H1 (cell line): ENCODE measurements around the gene SLC7A7. TPM values are rescaled to one million over a fixed set of nuclear protein-coding genes. Genes with fewer than 3 reads are reported as not detected.

Experiments
- CTCF ChIA-PET: fragments of 300-600 bp; sonication (Branson Sonifier 250); formaldehyde crosslinking; loops from one replicate; lab custom pipeline; 2021; ENCODE audit not compliant: partially characterized antibody; lab: Charles Lee
- POLR2A ChIA-PET: fragments of 300-600 bp; sonication (Branson Sonifier 250); formaldehyde crosslinking; loops from one replicate; lab custom pipeline; 2021; ENCODE audit warnings: inconsistent platforms; ENCODE audit not compliant: partially characterized antibody; lab: Charles Lee
- DNase-seq, 2 experiments: peaks; one replicate each; pipeline versions ENCODE4 v3.0.0 to v3.0.0-alpha.2; 2010 to 2022; ENCODE audit warnings: low spot score in 2 of 2, low read depth in 1 of 2, mixed read lengths in 1 of 2
- FAIRE-seq: peaks from 2 replicates; lab custom pipeline; 2011; peaks lifted over from hg19 to GRCh38; lab: Jason Lieb, UNC
- H2AFZ ChIP-seq: 2 replicates; pipeline ENCODE4 v1.8.1; 2012; ENCODE audit warnings: low read length, inconsistent platforms
- H2AK5ac ChIP-seq: 2 replicates; pipeline ENCODE4 v1.6.1; 2013; ENCODE audit warnings: low read depth, low read length
- H2BK120ac ChIP-seq: replicated peaks from 2 replicates; pipeline ENCODE3; 2013; ENCODE audit warnings: low read depth, low read length, inconsistent platforms
- H2BK12ac ChIP-seq: 2 replicates; pipeline ENCODE4 v1.6.1; 2013; ENCODE audit warnings: low read depth, low read length
- H2BK15ac ChIP-seq: 2 replicates; pipeline ENCODE4 v1.6.1; 2013; ENCODE audit warnings: low read length
- H2BK20ac ChIP-seq: 2 replicates; pipeline ENCODE4 v1.6.1; 2013; ENCODE audit warnings: low read length
- H2BK5ac ChIP-seq: 2 replicates; pipeline ENCODE4 v1.6.1; 2013; ENCODE audit warnings: low read depth, low read length
- H3K14ac ChIP-seq: 2 replicates; pipeline ENCODE4 v1.6.1; 2013; ENCODE audit warnings: inconsistent platforms; ENCODE audit not compliant: insufficient read length
- H3K18ac ChIP-seq: 2 replicates; pipeline ENCODE4 v1.6.1; 2013; ENCODE audit warnings: low read length; ENCODE audit errors: extremely low read depth
- H3K23ac ChIP-seq: 2 replicates; pipeline ENCODE4 v1.6.1; 2013; ENCODE audit warnings: inconsistent platforms; ENCODE audit not compliant: insufficient read length
- H3K23me2 ChIP-seq: 2 replicates; pipeline ENCODE4 v1.6.1; 2013; ENCODE audit warnings: low read depth, low read length
- H3K27ac ChIP-seq: 2 replicates; pipeline ENCODE4 v1.6.1; 2011; ENCODE audit warnings: low read depth, low read length, inconsistent platforms
- H3K27me3 ChIP-seq, 4 experiments: replicated peaks in 1 of 4; 1 replicate in 1 of 4; 2 replicates in 3 of 4; pipeline versions ENCODE4 v1.6.1 to v1.8.1; 2011 to 2013; ENCODE audit warnings: low read length in 3 of 4, mild to moderate bottlenecking in 3 of 4, inconsistent platforms in 2 of 4, mixed read lengths in 2 of 4, moderate library complexity in 1 of 4; ENCODE audit not compliant: control insufficient read depth in 3 of 4, insufficient read depth in 3 of 4; ENCODE audit errors: extremely low read depth in 1 of 4
- H3K36me3 ChIP-seq, 4 experiments: 2 replicates each; pipeline versions ENCODE4 v1.6.1 to v1.8.1; 2011 to 2013; ENCODE audit warnings: mild to moderate bottlenecking in 4 of 4, low read length in 3 of 4, moderate library complexity in 2 of 4, control low read depth in 1 of 4, inconsistent platforms in 1 of 4; ENCODE audit not compliant: insufficient read depth in 4 of 4, control insufficient read depth in 2 of 4
- H3K4ac ChIP-seq: replicated peaks from 2 replicates; pipeline ENCODE3; 2013; ENCODE audit warnings: low read length, low read depth, mixed read lengths, inconsistent platforms; ENCODE audit not compliant: insufficient read length
- H3K4me1 ChIP-seq, 4 experiments: replicated peaks in 1 of 4; 1 replicate in 1 of 4; 2 replicates in 3 of 4; pipeline versions ENCODE4 v1.6.1 to v1.8.1; 2011 to 2013; ENCODE audit warnings: low read length in 3 of 4, inconsistent platforms in 2 of 4, mixed read lengths in 1 of 4; ENCODE audit not compliant: insufficient read depth in 4 of 4, control insufficient read depth in 3 of 4
- H3K4me2 ChIP-seq, 2 experiments: 2 replicates each; pipeline versions ENCODE4 v1.6.1 to v1.8.1; 2011 to 2013; ENCODE audit warnings: low read depth in 2 of 2, low read length in 2 of 2, control low read depth in 1 of 2, inconsistent platforms in 1 of 2, mild to moderate bottlenecking in 1 of 2; ENCODE audit not compliant: insufficient read depth in 1 of 2
- H3K4me3 ChIP-seq, 4 experiments: fragments of 200-600, 300-600 bp in 1 of 4; sonication (generic), shearing (Covaris generic), sonication (Bioruptor Twin) in 1 of 4; 2 replicates each; pipeline versions ENCODE4 v1.5.1 to v1.8.1; 2011 to 2016; ENCODE audit warnings: low read length in 4 of 4, low read depth in 3 of 4, control low read depth in 2 of 4, inconsistent platforms in 2 of 4, mild to moderate bottlenecking in 2 of 4, mixed read lengths in 1 of 4, moderate library complexity in 1 of 4; ENCODE audit not compliant: insufficient read depth in 2 of 4; ENCODE audit errors: extremely low read depth in 1 of 4
- H3K56ac ChIP-seq: replicated peaks from 2 replicates; pipeline ENCODE3; 2013; ENCODE audit warnings: low read depth, mild to moderate bottlenecking, mixed read lengths, low read length, inconsistent platforms; ENCODE audit not compliant: insufficient read length
- H3K79me1 ChIP-seq: 2 replicates; pipeline ENCODE4 v1.6.1; 2013; ENCODE audit warnings: low read depth, low read length, control low read depth
- H3K79me2 ChIP-seq, 2 experiments: 2 replicates each; pipeline versions ENCODE4 v1.6.1 to v1.8.1; 2012 to 2013; ENCODE audit warnings: low read length in 2 of 2, mild to moderate bottlenecking in 2 of 2, inconsistent platforms in 1 of 2; ENCODE audit not compliant: insufficient read depth in 2 of 2, control insufficient read depth in 1 of 2
- H3K9ac ChIP-seq, 4 experiments: replicated peaks in 1 of 4; 1 replicate in 1 of 4; 2 replicates in 3 of 4; pipeline versions ENCODE4 v1.6.1 to v1.8.1; 2011 to 2013; ENCODE audit warnings: low read depth in 3 of 4, low read length in 3 of 4, control low read depth in 2 of 4, mild to moderate bottlenecking in 2 of 4, moderate library complexity in 2 of 4, inconsistent platforms in 1 of 4; ENCODE audit errors: extremely low read depth in 1 of 4
- H3K9me3 ChIP-seq, 2 experiments: 2 replicates each; pipeline versions ENCODE4 v1.6.1 to v1.8.1; 2012 to 2013; ENCODE audit warnings: mild to moderate bottlenecking in 2 of 2, moderate library complexity in 2 of 2, control low read depth in 1 of 2, inconsistent platforms in 1 of 2, low read depth in 1 of 2, low read length in 1 of 2, mixed read lengths in 1 of 2; ENCODE audit not compliant: insufficient read depth in 2 of 2
- H4K20me1 ChIP-seq, 2 experiments: replicated peaks in 1 of 2; 2 replicates each; pipeline versions ENCODE3 to v1.8.1; 2011 to 2013; ENCODE audit warnings: inconsistent platforms in 2 of 2, low read length in 2 of 2, mild to moderate bottlenecking in 1 of 2; ENCODE audit not compliant: insufficient read depth in 2 of 2, control insufficient read depth in 1 of 2
- H4K5ac ChIP-seq: 2 replicates; pipeline ENCODE4 v1.6.1; 2013; ENCODE audit warnings: low read length, low read depth, mixed read lengths, inconsistent platforms; ENCODE audit not compliant: insufficient read length
- H4K8ac ChIP-seq: 2 replicates; pipeline ENCODE4 v1.8.0; 2013; ENCODE audit warnings: mild to moderate bottlenecking, moderate library complexity, low read length, inconsistent platforms; ENCODE audit not compliant: insufficient read depth; ENCODE audit errors: extremely low read depth
- H4K91ac ChIP-seq: replicated peaks from 2 replicates; pipeline ENCODE3; 2013; ENCODE audit warnings: low read length, mixed read lengths, inconsistent platforms; ENCODE audit not compliant: insufficient read length
- ASH2L ChIP-seq: fragments of 200-600, 300-600 bp; sonication (generic); IDR thresholded peaks from one replicate; pipeline ENCODE4 v1.7.1; 2017; ENCODE audit warnings: low read length
- CBX5 ChIP-seq: fragments of 300-800, 300-1000 bp; sonication (generic); IDR thresholded peaks from 2 replicates; pipeline ENCODE4 v1.7.1; 2016; ENCODE audit warnings: antibody characterized with exemption, low read length, low read depth
- CEBPB ChIP-seq: IDR thresholded peaks from 2 replicates; pipeline ENCODE4 v1.6.1; 2012; ENCODE audit warnings: low read depth, low read length
- CHD2 ChIP-seq: IDR thresholded peaks from 2 replicates; pipeline ENCODE4 v1.6.1; 2012; ENCODE audit warnings: low read length, improper control_type of control experiment
- CREB1 ChIP-seq: IDR thresholded peaks from 2 replicates; pipeline ENCODE4 v1.6.1; 2012; ENCODE audit warnings: inconsistent platforms
- HDAC2 ChIP-seq, 2 experiments: fragments of 300-600 bp in 1 of 2; sonication (generic) in 1 of 2; IDR thresholded peaks; 2 replicates each; pipeline ENCODE4 v1.6.1; 2011 to 2012; ENCODE audit warnings: low read depth in 2 of 2, low read length in 2 of 2, mild to moderate bottlenecking in 2 of 2, moderate library complexity in 2 of 2, borderline replicate concordance in 1 of 2, inconsistent platforms in 1 of 2
- RFX5 ChIP-seq: IDR thresholded peaks from 2 replicates; pipeline ENCODE4 v1.6.1; 2011; ENCODE audit warnings: low read depth, low read length, improper control_type of control experiment, borderline replicate concordance
- SAP30 ChIP-seq: fragments of 300-600 bp; sonication (generic); IDR thresholded peaks from 2 replicates; pipeline ENCODE4 v1.7.1; 2012; ENCODE audit warnings: low read length, moderate library complexity, mild to moderate bottlenecking, inconsistent platforms; ENCODE audit not compliant: insufficient read depth, insufficient replicate concordance
- TBP ChIP-seq: IDR thresholded peaks from 2 replicates; pipeline ENCODE4 v1.6.1; 2011; ENCODE audit warnings: low read depth, low read length, improper control_type of control experiment
- WGBS, 2 experiments: shearing (Covaris generic) in 1 of 2; methylation state at CpG; one replicate each; pipeline versions ENCODE4 v1.1.6 to v1.1.7; 2013 to 2015; ENCODE audit warnings: low lambda C conversion rate in 2 of 2, mixed read lengths in 2 of 2, inconsistent platforms in 1 of 2, low coverage in 1 of 2, missing lambda C conversion rate in 1 of 2; ENCODE audit not compliant: insufficient replicate concordance in 2 of 2, insufficient coverage in 1 of 2, insufficient read length in 1 of 2; ENCODE audit errors: extremely low coverage in 1 of 2, missing lambda C conversion rate in 1 of 2; 5-methylcytosine and 5-hydroxymethylcytosine counted together
- polyA plus RNA-seq, 7 experiments: library from polyadenylated mRNA; depleted of rRNA in 3 of 7; stranded (reverse) in 5 of 7; unstranded in 2 of 7; fragments of >200 nt in 5 of 7; fragments of 200-250 nt in 2 of 7; gene quantifications; 1 replicate in 5 of 7; 2 replicates in 1 of 7; 4 replicates in 1 of 7; pipeline versions ENCODE4 v1.2.1 to v1.2.3, GENCODE V29; 2011 to 2013; ENCODE audit warnings: missing spikeins in 2 of 7, mixed read lengths in 2 of 7
- total RNA-seq: library from RNA; stranded (reverse); fragmentation: NEBNext Ultra II Directional; extraction: Animal tissue kit (Norgen Biotek cat#: 25700); gene quantifications from 2 replicates; pipeline ENCODE4 v1.2.1, GENCODE V29; 2021
- TF ChIP-seq, protein P1 (sequence below): IDR thresholded peaks from 2 replicates; pipeline ENCODE4 v1.6.1; 2012; ENCODE audit warnings: inconsistent platforms

SLC7A7 gene
- total and polyA plus RNA-seq, 2 of the 8 experiments (the other 6 are each of a cell fraction or from before 2014, with no cell fraction given): 5.8 to 14.9 TPM

DNA sequence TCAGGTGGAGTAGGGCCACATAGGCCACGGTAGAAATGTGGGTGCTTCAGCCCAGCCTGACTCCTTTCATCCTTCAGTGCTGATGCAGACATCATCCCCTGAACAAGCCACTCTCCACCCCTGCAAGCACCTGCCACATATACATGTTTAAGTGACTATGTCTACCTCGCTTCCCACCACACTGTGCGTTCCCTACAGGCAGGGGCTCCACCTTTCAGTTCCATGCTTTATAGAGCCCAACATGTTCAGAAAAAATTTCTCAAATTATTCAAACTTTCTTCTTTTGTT is 11.6 kb downstream of the SLC7A7 start:
- Histone ChIP-seq H3K4me3 (no peak overlapping the region), H3K36me3 (no peaks in the 10 kb centered on the region), H3K4me1 (0 out of 7 replicates have a peak, but pooled peaks cover 0 to 2% (median 0%) of the 10 kb centered on the region in 4 experiments), H2BK12ac (no peak overlapping the region), H4K5ac (no peak overlapping the region), H2BK5ac (no peak overlapping the region), H3K23me2 (no peaks in the 10 kb centered on the region), H2BK20ac (no peak overlapping the region), H3K23ac (no peak overlapping the region), H3K4ac (no peak overlapping the region), H3K56ac (no peak overlapping the region), H3K79me1 (no peaks in the 10 kb centered on the region), H2AFZ (no peak overlapping the region), H4K8ac (no peak overlapping the region), H3K18ac (no peak overlapping the region), H3K4me2 (no peak overlapping the region), H3K9ac (no peak overlapping the region), H4K91ac (no peak overlapping the region), H3K27ac (no peak overlapping the region), H2BK120ac (no peak overlapping the region), H3K27me3 (no peaks in the 10 kb centered on the region), H3K14ac (no peak overlapping the region), H2BK15ac (no peak overlapping the region), H4K20me1 (no peaks in the 10 kb centered on the region), H3K79me2 (no peaks in the 10 kb centered on the region), H2AK5ac (no peak overlapping the region), H3K9me3 (no peaks in the 10 kb centered on the region)
- DNase-seq: no peak
- POLR2A ChIA-PET: interaction anchor here (0.6 to 1.5 kb wide), 3 partner anchors 18 to 86 kb away, joined by 3 to 5 read pairs (median 4); no protein-coding TSS in a partner anchor
- FAIRE-seq: no peak
- CTCF ChIA-PET: interaction anchor here (0.7 to 53.1 kb wide), 4 partner anchors 10 to 272 kb away, joined by 3 to 1562 read pairs (median 21); partner anchors contain the start of genes LRP10, MMP14 and REM2
- TF ChIP-seq CHD2 (no peak), RFX5 (no peak), TBP (no peak), CEBPB (no peak), ASH2L (no peak), HDAC2 (IDR thresholded peaks at IDR 0.05; ENCODE audit: borderline replicate concordance in 1 of 2, low read depth in 2 of 2, low read length in 2 of 2) (no peak), SAP30 (no peak), CBX5 (no peak), CREB1 (no peak)
- TF ChIP-seq, protein P1, sequence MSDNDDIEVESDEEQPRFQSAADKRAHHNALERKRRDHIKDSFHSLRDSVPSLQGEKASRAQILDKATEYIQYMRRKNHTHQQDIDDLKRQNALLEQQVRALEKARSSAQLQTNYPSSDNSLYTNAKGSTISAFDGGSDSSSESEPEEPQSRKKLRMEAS: no peak
- 100% methylated on average over 3 of the region's 3 CpGs; no CpG with 5 or more reads in 1 of the 2 experiments for WGBS, 2 experiments
